HK-2 (cell line): ENCODE results near the gene TRIP10.
"Not testable (repeated sequence)": the region's sequence is repeated elsewhere in the genome, so short reads cannot be mapped to it uniquely, and the experiment has no call there.

Experiments used
- DNase-seq: peaks from one replicate; pipeline ENCODE4 v3.0.0-alpha.2; 2018; ENCODE audit not compliant: unreplicated experiment

TRIP10 gene

GRCh38 chr19:6743714-6744380, 4.4 kb downstream of the TRIP10 start:
- DNase-seq = no peak

GRCh38 chr19:6744381-6745301, 5.2 kb downstream of the TRIP10 start:
- DNase-seq = peak; percentile 93

GRCh38 chr19:6745965-6746364, 6.5 kb downstream of the TRIP10 start:
- no peak for DNase-seq

GRCh38 chr19:6748543-6748942, 9.1 kb downstream of the TRIP10 start:
- not testable (repeated sequence) for DNase-seq

- no peak for DNase-seq
These were observed 10.6 kb downstream of the TRIP10 start for GRCh38 chr19:6750062-6750461.

GRCh38 chr19:6751189-6751588, 11.7 kb downstream of the TRIP10 start:
- no peak for DNase-seq

GRCh38 chr19:6752256-6753177, 13.0 kb downstream of the TRIP10 start:
- DNase-seq = no peak

- peak; percentile 38 for DNase-seq
These were observed 13.9 kb downstream of the TRIP10 start for GRCh38 chr19:6753178-6754031.

GRCh38 chr19:6754136-6754535, 14.7 kb downstream of the TRIP10 start:
- no peak for DNase-seq

GRCh38 chr19:6754653-6755463, 15.4 kb downstream of the TRIP10 start:
- DNase-seq = no peak

GRCh38 chr19:6760606-6761005, 21.1 kb downstream of the TRIP10 start:
- DNase-seq = no peak

- DNase-seq = no peak
These were observed 21.7 kb downstream of the TRIP10 start for GRCh38 chr19:6761053-6761676.

GRCh38 chr19:6762253-6762797, 22.8 kb downstream of the TRIP10 start:
- not testable (repeated sequence) for DNase-seq

- DNase-seq = peak; percentile 76
These were observed 26.4 kb downstream of the TRIP10 start for GRCh38 chr19:6765738-6766356.

GRCh38 chr19:6766357-6767080, 27.0 kb downstream of the TRIP10 start:
- DNase-seq = peak; percentile 36

- DNase-seq = peak; percentile 21
These were observed 27.5 kb downstream of the TRIP10 start for GRCh38 chr19:6767081-6767356.

GRCh38 chr19:6767357-6768235, 28.1 kb downstream of the TRIP10 start, which contains the start of gene SH2D3A:
Gene SH2D3A, minus strand, starts transcription at chr19:6767435. Its CDS starts 3,687 bp downstream, at chr19:6763748.
- peak; percentile 86 for DNase-seq
